K562 (cell line): ENCODE data around the gene GPRC5B. TPM values are rescaled to one million over a fixed set of nuclear protein-coding genes. Genes with fewer than 3 reads are reported as not detected.

Source experiments
- CBFA2T3 ChIP-seq: fragments of 450-650 bp; IDR thresholded peaks from 2 replicates; pipeline ENCODE4 v1.6.1; 2017
- CBX2 ChIP-seq: fragments of 200-600 bp; sonication (generic); IDR thresholded peaks from one replicate; pipeline ENCODE4 v1.6.1; 2012; ENCODE audit warnings: mild to moderate bottlenecking, low read length, inconsistent platforms; ENCODE audit not compliant: insufficient read depth, poor library complexity, severe bottlenecking
- CCNT2 ChIP-seq: IDR thresholded peaks from 2 replicates; pipeline ENCODE4 v1.6.1; 2011; ENCODE audit warnings: borderline replicate concordance, low read depth, mild to moderate bottlenecking, moderate library complexity, mixed read lengths, low read length; ENCODE audit not compliant: insufficient read length; ENCODE audit errors: extremely low read depth
- COPS2 ChIP-seq: fragments of 450-650 bp; conservative IDR thresholded peaks from 2 replicates; pipeline ENCODE4 v1.6.1; 2016; ENCODE audit warnings: mild to moderate bottlenecking, moderate library complexity
- DNMT1 ChIP-seq: fragments of 450-650 bp; IDR thresholded peaks from 2 replicates; pipeline ENCODE4 v1.6.1; 2016; ENCODE audit warnings: antibody characterized with exemption, mild to moderate bottlenecking
- EGR1 ChIP-seq: fragments of 450-650 bp; conservative IDR thresholded peaks from 2 replicates; pipeline ENCODE4 v1.6.1; 2017; ENCODE audit warnings: mild to moderate bottlenecking
- HMGN3 ChIP-seq: IDR thresholded peaks from 2 replicates; pipeline ENCODE4 v1.6.1; 2011; ENCODE audit warnings: borderline replicate concordance, low read depth, mild to moderate bottlenecking, mixed read lengths, low read length; ENCODE audit not compliant: insufficient read length; ENCODE audit errors: extremely low read depth
- HNRNPUL1 ChIP-seq: fragments of 200-400 bp; formaldehyde crosslinking; IDR thresholded peaks from 2 replicates; pipeline ENCODE4 v1.6.1; 2017; ENCODE audit warnings: low read length
- LCOR ChIP-seq: sonication (generic); formaldehyde crosslinking; IDR thresholded peaks from 2 replicates; pipeline ENCODE4 v1.8.0; 2022; ENCODE audit warnings: mild to moderate bottlenecking, missing genetic modification reagents
- NR4A1 ChIP-seq, 2 experiments: fragments of 250-450 bp in 1 of 2; fragments of 450-650 bp in 1 of 2; sonication (Bioruptor Pico) in 1 of 2; IDR thresholded peaks; 2 replicates each; pipeline versions ENCODE4 v1.4.0 to v1.6.1; 2016 to 2020; ENCODE audit warnings: mild to moderate bottlenecking in 2 of 2, missing compliant biosample characterization in 1 of 2, missing genetic modification characterization in 1 of 2, moderate library complexity in 1 of 2
- RBFOX2 ChIP-seq: fragments of 200-400 bp; formaldehyde crosslinking; IDR thresholded peaks from 2 replicates; pipeline ENCODE4 v1.6.1; 2017; ENCODE audit warnings: low read depth, mild to moderate bottlenecking, low read length, moderate library complexity
- TCF3 ChIP-seq: sonication (generic); formaldehyde crosslinking; IDR thresholded peaks from 2 replicates; pipeline ENCODE4 v1.4.0; 2020; ENCODE audit warnings: mild to moderate bottlenecking, missing genetic modification reagents
- THRAP3 ChIP-seq: fragments of 450-650 bp; IDR thresholded peaks from 2 replicates; pipeline ENCODE4 v1.6.1; 2016; ENCODE audit warnings: mild to moderate bottlenecking, inconsistent platforms, borderline replicate concordance
- TOE1 ChIP-seq, 2 experiments: fragments of 450-650 bp in 1 of 2; sonication (generic) in 1 of 2; formaldehyde crosslinking in 1 of 2; IDR thresholded peaks; 2 replicates each; pipeline versions ENCODE4 v1.7.1 to v1.8.0; 2016 to 2022; ENCODE audit warnings: borderline replicate concordance in 2 of 2, mild to moderate bottlenecking in 2 of 2, antibody characterized with exemption in 1 of 2, inconsistent platforms in 1 of 2, low read depth in 1 of 2, missing genetic modification reagents in 1 of 2, moderate library complexity in 1 of 2
- ZBTB7A ChIP-seq: IDR thresholded peaks from 2 replicates; pipeline ENCODE4 v1.6.1; 2011; ENCODE audit warnings: low read depth, mild to moderate bottlenecking, low read length, moderate library complexity, borderline replicate concordance; ENCODE audit not compliant: control insufficient read depth
- ZC3H4 ChIP-seq: sonication (generic); formaldehyde crosslinking; IDR thresholded peaks from 2 replicates; pipeline ENCODE4 v1.9.0; 2021; ENCODE audit warnings: missing genetic modification reagents, borderline replicate concordance
- ZNF263 ChIP-seq: sonication (generic); formaldehyde crosslinking; IDR thresholded peaks from 2 replicates; pipeline ENCODE4 v1.8.0; 2022; ENCODE audit warnings: mild to moderate bottlenecking, missing genetic modification reagents, borderline replicate concordance
- polyA plus RNA-seq, 8 experiments: library from polyadenylated mRNA; depleted of rRNA in 4 of 8; stranded (reverse) in 5 of 8; unstranded in 3 of 8; fragments of >200 nt; fragmentation: Nextera tagmentation in 2 of 8; fragmentation: Illumina TruSeq in 1 of 8; extraction: Ambion mirVana in 2 of 8; extraction: Trizol in 1 of 8; gene quantifications; 2 replicates each; pipeline versions ENCODE4 v1.2.1 to v1.2.3, GENCODE V29; 2011 to 2014; ENCODE audit warnings: inconsistent platforms in 1 of 8, missing spikeins in 1 of 8
- total RNA-seq, 7 experiments: library from RNA; depleted of rRNA in 6 of 7; stranded (reverse); fragments of >200 nt in 6 of 7; fragmentation: Illumina TruSeq in 2 of 7; extraction: Trizol in 2 of 7; gene quantifications; 2 replicates each; pipeline versions ENCODE4 v1.2.1 to v1.2.3, GENCODE V29; 2011 to 2021; ENCODE audit warnings: low replicate concordance in 1 of 7
- TF ChIP-seq, protein P1 (sequence below): sonication (generic); formaldehyde crosslinking; IDR thresholded peaks from 2 replicates; pipeline ENCODE4 v1.8.0; 2022; ENCODE audit warnings: mild to moderate bottlenecking, low read depth, missing genetic modification reagents
- TF ChIP-seq, protein P2 (sequence below), 2 experiments: IDR thresholded peaks; 2 replicates each; pipeline ENCODE4 v1.6.1; 2012; ENCODE audit warnings: improper control_type of control experiment in 2 of 2, low read depth in 2 of 2, low read length in 2 of 2, borderline replicate concordance in 1 of 2
- TF ChIP-seq, protein P3 (sequence below): fragments of 250-450 bp; sonication (Bioruptor Pico); IDR thresholded peaks from 2 replicates; pipeline ENCODE4 v1.5.0; 2021; ENCODE audit warnings: mild to moderate bottlenecking, borderline replicate concordance

The GPRC5B gene
- total and polyA plus RNA-seq, 9 of the 15 experiments (the other 6 are each of a cell fraction or from before 2014, with no cell fraction given) = 0.65 to 5.5 (median 1.3) TPM

DNA sequence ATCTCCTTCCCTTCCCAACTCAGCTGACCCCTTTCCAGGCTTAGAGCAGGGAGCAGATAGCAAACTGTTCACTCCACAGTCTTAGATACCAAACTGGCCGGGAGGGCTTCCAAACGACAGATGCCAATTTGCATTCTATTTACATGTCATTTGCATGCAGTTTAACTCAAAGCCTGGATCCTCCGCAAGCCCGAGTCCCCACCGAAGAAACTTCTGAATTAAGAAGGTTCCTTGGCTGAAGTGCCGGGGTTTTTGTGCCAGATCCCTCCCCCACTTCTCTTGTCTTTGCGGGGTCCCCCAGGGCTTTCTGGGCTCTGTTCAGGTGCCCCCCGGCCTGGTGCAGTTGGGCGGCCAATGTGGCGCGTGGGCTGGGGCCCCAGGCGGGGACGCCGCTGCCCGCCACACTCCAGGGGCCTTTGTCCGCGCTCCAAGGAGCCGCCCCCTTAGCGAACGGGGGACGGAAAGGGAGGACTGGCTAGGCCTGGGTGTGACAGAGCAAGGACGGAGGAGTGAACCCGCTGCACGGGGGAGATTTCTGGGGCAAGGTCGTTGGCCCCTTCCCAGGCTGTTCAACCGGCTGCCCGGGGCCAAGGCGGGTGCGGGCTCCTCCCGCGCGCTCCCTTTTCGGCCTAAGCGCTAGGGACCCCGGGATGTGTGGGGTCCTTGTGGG, 1.2 kb downstream of the GPRC5B start (continued):
- no peak for TF ChIP-seq COPS2
- TF ChIP-seq, protein P1, sequence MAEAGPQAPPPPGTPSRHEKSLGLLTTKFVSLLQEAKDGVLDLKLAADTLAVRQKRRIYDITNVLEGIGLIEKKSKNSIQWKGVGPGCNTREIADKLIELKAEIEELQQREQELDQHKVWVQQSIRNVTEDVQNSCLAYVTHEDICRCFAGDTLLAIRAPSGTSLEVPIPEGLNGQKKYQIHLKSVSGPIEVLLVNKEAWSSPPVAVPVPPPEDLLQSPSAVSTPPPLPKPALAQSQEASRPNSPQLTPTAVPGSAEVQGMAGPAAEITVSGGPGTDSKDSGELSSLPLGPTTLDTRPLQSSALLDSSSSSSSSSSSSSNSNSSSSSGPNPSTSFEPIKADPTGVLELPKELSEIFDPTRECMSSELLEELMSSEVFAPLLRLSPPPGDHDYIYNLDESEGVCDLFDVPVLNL (CRISPR knock-in tag) = no peak
- no peak for TF ChIP-seq NR4A1 (CRISPR knock-in tag; IDR thresholded peaks at IDR 0.05)
- no peak for TF ChIP-seq NR4A1 (tag; IDR thresholded peaks at IDR 0.05)
- 0 out of 2 replicates have a peak, but pooled peaks have one; percentile 14 for TF ChIP-seq TCF3
- TF ChIP-seq ZC3H4 = no peak
- TF ChIP-seq DNMT1 = no peak
- 0 out of 2 replicates have a peak, but pooled peaks have one; percentile 9 for TF ChIP-seq CBFA2T3
- TF ChIP-seq, protein P2, sequence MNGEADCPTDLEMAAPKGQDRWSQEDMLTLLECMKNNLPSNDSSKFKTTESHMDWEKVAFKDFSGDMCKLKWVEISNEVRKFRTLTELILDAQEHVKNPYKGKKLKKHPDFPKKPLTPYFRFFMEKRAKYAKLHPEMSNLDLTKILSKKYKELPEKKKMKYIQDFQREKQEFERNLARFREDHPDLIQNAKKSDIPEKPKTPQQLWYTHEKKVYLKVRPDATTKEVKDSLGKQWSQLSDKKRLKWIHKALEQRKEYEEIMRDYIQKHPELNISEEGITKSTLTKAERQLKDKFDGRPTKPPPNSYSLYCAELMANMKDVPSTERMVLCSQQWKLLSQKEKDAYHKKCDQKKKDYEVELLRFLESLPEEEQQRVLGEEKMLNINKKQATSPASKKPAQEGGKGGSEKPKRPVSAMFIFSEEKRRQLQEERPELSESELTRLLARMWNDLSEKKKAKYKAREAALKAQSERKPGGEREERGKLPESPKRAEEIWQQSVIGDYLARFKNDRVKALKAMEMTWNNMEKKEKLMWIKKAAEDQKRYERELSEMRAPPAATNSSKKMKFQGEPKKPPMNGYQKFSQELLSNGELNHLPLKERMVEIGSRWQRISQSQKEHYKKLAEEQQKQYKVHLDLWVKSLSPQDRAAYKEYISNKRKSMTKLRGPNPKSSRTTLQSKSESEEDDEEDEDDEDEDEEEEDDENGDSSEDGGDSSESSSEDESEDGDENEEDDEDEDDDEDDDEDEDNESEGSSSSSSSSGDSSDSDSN (IDR thresholded peaks at IDR 0.05; ENCODE audit: borderline replicate concordance in 1 of 2, low read depth in 2 of 2, low read length in 2 of 2) = 0 out of 4 replicates have a peak, but pooled peaks of 1 of the 2 experiments have one; percentile 63
- TF ChIP-seq ZNF263 (CRISPR knock-in tag) = peak; percentile 72; the same call in 1 of the 2 replicates
- peak; percentile 33 for TF ChIP-seq EGR1
- peak; percentile 3 for TF ChIP-seq HMGN3
- TF ChIP-seq TOE1 (IDR thresholded peaks at IDR 0.05; ENCODE audit: borderline replicate concordance) = no peak
- TF ChIP-seq TOE1 (CRISPR knock-in tag; IDR thresholded peaks at IDR 0.05; ENCODE audit: borderline replicate concordance, low read depth) = no peak
- no peak for TF ChIP-seq HNRNPUL1
- TF ChIP-seq RBFOX2 = peak; percentile 42; the same call in 1 of the 2 replicates
- peak; percentile 39; the same call in 1 of the 2 replicates for TF ChIP-seq ZBTB7A
- TF ChIP-seq CBX2 = no peak
- TF ChIP-seq CCNT2 = no peak
- TF ChIP-seq, protein P3, sequence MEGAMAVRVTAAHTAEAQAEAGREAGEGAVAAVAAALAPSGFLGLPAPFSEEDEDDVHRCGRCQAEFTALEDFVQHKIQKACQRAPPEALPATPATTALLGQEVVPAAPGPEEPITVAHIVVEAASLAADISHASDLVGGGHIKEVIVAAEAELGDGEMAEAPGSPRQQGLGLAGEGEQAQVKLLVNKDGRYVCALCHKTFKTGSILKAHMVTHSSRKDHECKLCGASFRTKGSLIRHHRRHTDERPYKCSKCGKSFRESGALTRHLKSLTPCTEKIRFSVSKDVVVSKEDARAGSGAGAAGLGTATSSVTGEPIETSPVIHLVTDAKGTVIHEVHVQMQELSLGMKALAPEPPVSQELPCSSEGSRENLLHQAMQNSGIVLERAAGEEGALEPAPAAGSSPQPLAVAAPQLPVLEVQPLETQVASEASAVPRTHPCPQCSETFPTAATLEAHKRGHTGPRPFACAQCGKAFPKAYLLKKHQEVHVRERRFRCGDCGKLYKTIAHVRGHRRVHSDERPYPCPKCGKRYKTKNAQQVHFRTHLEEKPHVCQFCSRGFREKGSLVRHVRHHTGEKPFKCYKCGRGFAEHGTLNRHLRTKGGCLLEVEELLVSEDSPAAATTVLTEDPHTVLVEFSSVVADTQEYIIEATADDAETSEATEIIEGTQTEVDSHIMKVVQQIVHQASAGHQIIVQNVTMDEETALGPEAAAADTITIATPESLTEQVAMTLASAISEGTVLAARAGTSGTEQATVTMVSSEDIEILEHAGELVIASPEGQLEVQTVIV (CRISPR knock-in tag) = no peak
- TF ChIP-seq LCOR (CRISPR knock-in tag) = no peak
- no peak for TF ChIP-seq THRAP3
